Measurements from ENCODE around the gene EGFR.

DNA sequence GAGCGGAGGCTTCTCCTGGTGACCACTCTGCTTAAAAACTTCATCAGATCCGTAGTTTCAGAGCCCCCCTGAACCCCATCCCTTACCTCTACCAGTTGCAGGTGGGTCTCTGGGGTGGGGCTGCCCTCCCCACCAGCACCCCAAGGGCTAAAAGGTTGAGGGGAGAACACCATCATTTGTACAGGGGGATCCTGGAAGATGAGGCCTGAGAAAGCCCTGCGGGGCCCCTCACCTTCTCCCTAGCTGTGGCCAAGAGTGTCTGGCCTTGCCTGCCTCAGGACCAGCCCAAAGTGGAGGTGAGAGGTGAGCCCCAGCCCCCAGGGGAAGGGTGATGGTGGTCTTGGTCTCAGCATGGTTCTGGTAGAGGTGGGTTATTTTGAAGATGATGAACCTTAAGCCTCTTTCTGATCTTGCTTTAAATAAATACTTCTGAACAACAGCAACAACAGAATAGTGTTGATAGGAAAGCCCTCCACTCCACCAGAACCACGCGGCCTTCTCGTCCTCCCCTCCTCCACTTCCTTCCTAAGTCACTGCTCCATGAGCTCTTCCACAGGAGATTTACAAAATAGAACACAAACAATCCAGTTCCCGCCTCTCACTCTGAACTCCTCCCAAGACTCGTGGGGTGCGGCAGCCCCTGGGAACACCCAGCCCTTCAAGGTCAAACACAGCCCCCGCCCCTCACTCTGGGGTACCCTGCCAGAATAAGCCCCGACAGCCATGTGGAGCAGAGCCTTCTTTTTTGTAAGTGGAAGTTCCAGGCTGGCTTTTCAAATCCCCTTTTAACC, 169.1 kb downstream of the EGFR start:
- TF ChIP-seq, protein P1, sequence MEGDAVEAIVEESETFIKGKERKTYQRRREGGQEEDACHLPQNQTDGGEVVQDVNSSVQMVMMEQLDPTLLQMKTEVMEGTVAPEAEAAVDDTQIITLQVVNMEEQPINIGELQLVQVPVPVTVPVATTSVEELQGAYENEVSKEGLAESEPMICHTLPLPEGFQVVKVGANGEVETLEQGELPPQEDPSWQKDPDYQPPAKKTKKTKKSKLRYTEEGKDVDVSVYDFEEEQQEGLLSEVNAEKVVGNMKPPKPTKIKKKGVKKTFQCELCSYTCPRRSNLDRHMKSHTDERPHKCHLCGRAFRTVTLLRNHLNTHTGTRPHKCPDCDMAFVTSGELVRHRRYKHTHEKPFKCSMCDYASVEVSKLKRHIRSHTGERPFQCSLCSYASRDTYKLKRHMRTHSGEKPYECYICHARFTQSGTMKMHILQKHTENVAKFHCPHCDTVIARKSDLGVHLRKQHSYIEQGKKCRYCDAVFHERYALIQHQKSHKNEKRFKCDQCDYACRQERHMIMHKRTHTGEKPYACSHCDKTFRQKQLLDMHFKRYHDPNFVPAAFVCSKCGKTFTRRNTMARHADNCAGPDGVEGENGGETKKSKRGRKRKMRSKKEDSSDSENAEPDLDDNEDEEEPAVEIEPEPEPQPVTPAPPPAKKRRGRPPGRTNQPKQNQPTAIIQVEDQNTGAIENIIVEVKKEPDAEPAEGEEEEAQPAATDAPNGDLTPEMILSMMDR (IDR thresholded peaks at IDR 0.05), result no peak
- TF ChIP-seq POLR2A (IDR thresholded peaks at IDR 0.05; ENCODE audit: low read depth), result no peak
- TF ChIP-seq POLR2AphosphoS5 (IDR thresholded peaks at IDR 0.05), result no peak
- TF ChIP-seq EP300 (IDR thresholded peaks at IDR 0.05), result no peak

Measured in esophagus muscularis mucosa (tissue), 4 donors.